Memory B cell (primary cell): ENCODE measurements around the gene CARS2.
"Not testable (repeated sequence)": the region's sequence is repeated elsewhere in the genome, so short reads cannot be mapped to it uniquely, and the experiment has no call there.

Experiments
- ATAC-seq: fragments of 150-1000 bp; cut with Tn5 transposase; 2 replicates; pipeline ENCODE4 v1.10.0; 2021; ENCODE audit warnings: low read depth, mild to moderate bottlenecking, moderate library complexity
- DNase-seq, 2 donors: peaks; one replicate each; pipeline ENCODE4 v3.0.0; 2022; ENCODE audit warnings: low spot score in 2 of 2
- H3K27ac Mint-ChIP-seq: one replicate; pipeline ENCODE4 v1.8.0; 2022; ENCODE audit warnings: mild to moderate bottlenecking, moderate library complexity, mixed read lengths
- H3K27me3 Mint-ChIP-seq: one replicate; pipeline ENCODE4 v1.8.0; 2022; ENCODE audit warnings: mixed read lengths
- H3K36me3 Mint-ChIP-seq: one replicate; pipeline ENCODE4 v1.8.0; 2022; ENCODE audit warnings: mild to moderate bottlenecking, mixed read lengths
- H3K4me1 Mint-ChIP-seq: one replicate; pipeline ENCODE4 v1.8.0; 2022; ENCODE audit warnings: mixed read lengths
- H3K4me3 Mint-ChIP-seq: one replicate; pipeline ENCODE4 v1.8.0; 2022; ENCODE audit warnings: mild to moderate bottlenecking, moderate library complexity, mixed read lengths
- H3K9me3 Mint-ChIP-seq: one replicate; pipeline ENCODE4 v1.8.0; 2022; ENCODE audit warnings: mixed read lengths

Gene CARS2

DNA sequence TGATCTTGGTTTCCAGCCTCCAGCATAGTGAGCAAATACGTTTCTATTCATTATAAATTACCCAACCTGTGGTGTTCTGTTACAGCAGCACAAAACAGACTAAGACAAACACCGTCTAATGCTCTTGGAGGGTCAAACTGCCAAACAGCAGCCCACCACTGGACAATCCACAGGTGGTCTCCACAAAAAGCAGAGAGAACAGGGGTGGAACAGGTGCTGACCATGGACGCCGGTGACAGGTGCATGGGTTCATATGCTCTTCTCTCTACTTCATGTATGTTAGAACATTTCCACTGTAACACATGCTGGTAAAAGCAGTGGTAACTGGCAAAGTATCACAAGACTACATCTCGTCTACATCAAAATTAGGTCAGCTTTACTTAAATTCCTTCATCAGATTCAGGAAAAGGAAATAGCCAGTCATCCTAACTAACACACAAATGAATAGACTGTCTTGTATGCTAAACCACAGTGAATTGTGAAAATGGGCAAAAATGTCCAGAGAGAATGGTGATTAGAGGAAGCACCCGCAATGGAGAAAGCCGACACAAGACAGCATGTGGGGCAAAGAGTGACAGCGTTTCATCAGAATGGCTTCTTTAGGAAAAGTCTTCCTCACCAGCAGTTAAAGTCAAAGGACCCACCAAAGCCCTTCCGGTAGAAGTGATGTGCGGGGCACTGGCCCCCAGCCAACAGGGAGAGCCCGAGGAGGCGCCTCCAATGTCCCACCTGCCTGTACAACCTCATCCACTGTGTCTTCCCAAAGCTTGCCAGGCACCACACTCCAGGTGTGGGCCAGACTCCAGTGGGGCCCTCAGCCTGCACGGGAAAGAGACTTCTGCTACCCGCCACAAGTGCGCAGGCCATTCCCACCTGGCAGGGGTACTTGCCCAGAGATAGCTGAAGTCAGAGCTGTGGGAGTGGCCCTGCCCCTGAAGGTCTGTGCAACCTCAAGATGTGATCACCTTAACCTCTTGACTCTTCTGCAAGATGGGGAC lies 6.5 kb downstream of the CARS2 start:
- Mint-ChIP-seq H3K27me3 (no peaks in the 10 kb centered on the region), H3K36me3 (peaks cover 34% of the 10 kb centered on the region), H3K9me3 (no peaks in the 10 kb centered on the region), H3K4me3 (no peak overlapping the region), H3K27ac (peak overlapping the region; percentile 70), H3K4me1 (peaks cover 33% of the 10 kb centered on the region)
- no peak for DNase-seq
- no peak for ATAC-seq

DNA sequence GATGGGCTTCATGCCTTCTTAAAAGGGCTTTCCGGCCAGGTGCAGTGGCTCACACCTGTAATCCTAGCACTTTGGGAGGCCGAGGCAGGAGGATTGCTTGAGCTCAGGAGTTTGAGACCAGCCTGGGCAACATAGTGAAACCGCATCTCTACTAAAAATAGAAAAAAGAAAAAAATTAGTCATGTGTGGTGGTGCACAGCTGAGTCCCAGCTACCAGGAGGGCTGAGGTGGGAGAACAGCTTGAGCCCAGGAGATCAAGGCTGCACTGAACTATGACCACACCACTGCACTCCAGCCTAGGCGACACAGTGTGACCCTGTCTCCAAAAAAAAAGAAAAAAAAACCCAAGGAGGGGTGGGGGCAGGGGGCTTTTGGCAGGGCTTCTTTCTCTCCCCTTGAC lies 7.2 kb downstream of the CARS2 start:
- DNase-seq (no peak), ATAC-seq (no peak)
- Mint-ChIP-seq H3K4me3 (no peak overlapping the region), H3K27ac (no peak overlapping the region), H3K36me3 (peaks cover 34% of the 10 kb centered on the region), H3K9me3 (no peaks in the 10 kb centered on the region), H3K4me1 (peaks cover 32% of the 10 kb centered on the region), H3K27me3 (no peaks in the 10 kb centered on the region)

GRCh38 chr13:110697842-110698241 lies 8.1 kb downstream of the CARS2 start:
- DNase-seq (no peak), ATAC-seq (no peak)
- H3K27ac Mint-ChIP-seq = peak overlapping the region; percentile 62
- H3K27me3 Mint-ChIP-seq = no peaks in the 10 kb centered on the region
- peaks cover 31% of the 10 kb centered on the region for H3K36me3 Mint-ChIP-seq
- H3K4me1 Mint-ChIP-seq = peaks cover 27% of the 10 kb centered on the region
- no peak overlapping the region for H3K4me3 Mint-ChIP-seq
- H3K9me3 Mint-ChIP-seq = no peaks in the 10 kb centered on the region

GRCh38 chr13:110696776-110697175 lies 9.1 kb downstream of the CARS2 start:
- H3K4me1 Mint-ChIP-seq = peaks cover 19% of the 10 kb centered on the region
- H3K4me3 Mint-ChIP-seq = no peak overlapping the region
- peak overlapping the region; percentile 62 for H3K27ac Mint-ChIP-seq
- H3K36me3 Mint-ChIP-seq = peaks cover 26% of the 10 kb centered on the region
- no peaks in the 10 kb centered on the region for H3K27me3 Mint-ChIP-seq
- no peak for ATAC-seq
- no peaks in the 10 kb centered on the region for H3K9me3 Mint-ChIP-seq
- DNase-seq = no peak

GRCh38 chr13:110695774-110696173 lies 10.1 kb downstream of the CARS2 start:
- ATAC-seq, H3K27me3 Mint-ChIP-seq, H3K27ac Mint-ChIP-seq, H3K4me3 Mint-ChIP-seq, DNase-seq, H3K9me3 Mint-ChIP-seq: not testable (repeated sequence)
- Mint-ChIP-seq H3K36me3 (peaks cover 24% of the 10 kb centered on the region), H3K4me1 (peaks cover 19% of the 10 kb centered on the region)

DNA sequence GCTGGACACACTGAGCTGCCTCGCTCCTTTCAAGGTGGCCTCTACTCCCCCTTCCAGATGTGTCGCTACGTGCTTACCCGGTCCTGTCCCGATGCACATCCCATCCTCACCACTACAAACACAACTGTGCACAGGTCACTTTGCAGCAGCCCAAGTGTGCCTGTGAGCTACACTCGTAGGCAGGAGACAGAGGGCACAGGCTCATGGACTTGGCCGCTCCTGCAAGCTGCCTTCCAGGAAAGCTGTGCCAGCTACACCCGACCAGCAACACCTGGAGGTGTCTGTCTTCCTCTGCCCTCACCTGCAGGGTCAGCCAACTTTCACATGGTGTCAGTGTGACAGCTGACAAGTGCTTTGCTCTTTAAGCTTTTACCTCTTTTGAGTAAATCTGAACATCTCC lies 15.4 kb downstream of the CARS2 start:
- ATAC-seq = no peak
- no peaks in the 10 kb centered on the region for H3K9me3 Mint-ChIP-seq
- no peak overlapping the region for H3K27ac Mint-ChIP-seq
- no peak for DNase-seq
- H3K4me3 Mint-ChIP-seq = no peak overlapping the region
- no peaks in the 10 kb centered on the region for H3K27me3 Mint-ChIP-seq
- H3K4me1 Mint-ChIP-seq = peaks cover 2% of the 10 kb centered on the region
- peaks cover 9% of the 10 kb centered on the region for H3K36me3 Mint-ChIP-seq

DNA sequence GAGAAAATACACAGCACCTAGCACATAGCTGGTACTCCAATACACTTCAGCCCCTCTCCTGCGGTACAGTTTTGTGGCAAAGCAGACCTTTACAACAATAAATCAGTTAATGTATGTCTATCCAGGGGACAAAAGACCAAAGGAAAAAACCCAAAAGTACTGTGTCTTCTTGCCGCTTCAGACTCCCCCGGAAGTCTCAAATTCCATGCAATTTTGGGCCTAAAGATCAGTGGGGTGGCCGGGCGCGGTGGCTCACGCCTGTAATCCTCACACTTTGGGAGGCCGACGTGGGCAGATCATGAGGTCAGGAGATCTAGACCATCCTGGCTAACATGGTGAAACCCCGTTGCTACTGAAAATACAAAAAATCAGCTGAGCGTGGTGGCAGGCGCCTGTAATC lies 16.2 kb downstream of the CARS2 start:
- H3K36me3 Mint-ChIP-seq = peaks cover 11% of the 10 kb centered on the region

GRCh38 chr13:110689041-110689440 lies 16.9 kb downstream of the CARS2 start:
- no peaks in the 10 kb centered on the region for H3K27me3 Mint-ChIP-seq
- no peaks in the 10 kb centered on the region for H3K9me3 Mint-ChIP-seq
- no peak overlapping the region for H3K27ac Mint-ChIP-seq
- no peak overlapping the region for H3K4me3 Mint-ChIP-seq
- peaks cover 2% of the 10 kb centered on the region for H3K4me1 Mint-ChIP-seq
- ATAC-seq = no peak
- H3K36me3 Mint-ChIP-seq = peaks cover 11% of the 10 kb centered on the region
- DNase-seq = no peak

More for the DNA sequence above, 16.2 kb downstream of the CARS2 start:
- H3K4me1 Mint-ChIP-seq = peaks cover 2% of the 10 kb centered on the region
- no peaks in the 10 kb centered on the region for H3K9me3 Mint-ChIP-seq
- H3K27ac Mint-ChIP-seq = no peak overlapping the region
- H3K27me3 Mint-ChIP-seq = no peaks in the 10 kb centered on the region
- ATAC-seq (no peak), DNase-seq (no peak)
- H3K4me3 Mint-ChIP-seq = no peak overlapping the region

GRCh38 chr13:110687736-110688135 lies 18.2 kb downstream of the CARS2 start:
- peaks cover 11% of the 10 kb centered on the region for H3K36me3 Mint-ChIP-seq
- DNase-seq = no peak
- H3K27ac Mint-ChIP-seq = no peak overlapping the region
- no peak overlapping the region for H3K4me3 Mint-ChIP-seq
- peaks cover 2% of the 10 kb centered on the region for H3K4me1 Mint-ChIP-seq
- ATAC-seq = no peak
- H3K27me3 Mint-ChIP-seq = no peaks in the 10 kb centered on the region
- no peaks in the 10 kb centered on the region for H3K9me3 Mint-ChIP-seq

DNA sequence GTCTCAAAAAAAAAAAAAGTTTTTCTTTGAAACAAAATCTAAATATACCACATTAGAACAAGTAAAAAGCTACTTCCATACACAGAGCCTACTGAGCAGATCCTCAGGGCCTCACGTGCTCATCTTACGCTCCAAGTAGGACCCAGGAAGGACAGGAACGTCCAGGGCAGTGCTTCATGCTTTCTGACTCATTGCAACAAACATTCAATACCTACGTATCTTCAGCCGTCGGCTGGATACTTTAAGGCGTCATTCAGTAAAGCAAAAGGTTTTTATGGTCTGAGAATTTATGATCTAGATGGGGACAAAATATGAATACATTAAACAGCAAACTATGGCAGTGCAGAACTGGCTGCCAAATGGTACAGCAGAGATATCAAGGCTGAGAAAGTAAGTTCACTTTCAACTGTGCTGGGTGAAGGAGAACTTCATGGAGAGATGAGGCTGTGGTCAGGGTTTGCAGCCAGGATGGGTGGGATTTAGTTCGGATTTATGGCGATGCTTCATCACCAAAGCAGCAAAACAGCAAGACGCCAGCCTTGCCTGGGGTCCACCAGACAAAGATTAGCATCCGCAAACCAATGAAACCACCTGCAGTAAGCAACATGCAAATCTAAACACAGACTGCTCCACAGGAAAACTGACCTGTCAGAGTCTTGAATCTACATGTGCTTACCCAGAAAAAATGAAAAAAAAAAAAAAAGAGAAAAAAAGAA lies 20.5 kb downstream of the CARS2 start:
- DNase-seq (no peak), ATAC-seq (no peak)
- no peaks in the 10 kb centered on the region for H3K9me3 Mint-ChIP-seq
- H3K36me3 Mint-ChIP-seq = peaks cover 18% of the 10 kb centered on the region
- peaks cover 5% of the 10 kb centered on the region for H3K4me1 Mint-ChIP-seq
- H3K27me3 Mint-ChIP-seq = no peaks in the 10 kb centered on the region
- H3K4me3 Mint-ChIP-seq = no peak overlapping the region
- peak overlapping the region; percentile 52 for H3K27ac Mint-ChIP-seq

GRCh38 chr13:110684388-110685056 lies 21.4 kb downstream of the CARS2 start:
- Mint-ChIP-seq H3K4me1 (peaks cover 9% of the 10 kb centered on the region), H3K4me3 (no peak overlapping the region), H3K27ac (no peak overlapping the region), H3K36me3 (peaks cover 20% of the 10 kb centered on the region), H3K9me3 (no peaks in the 10 kb centered on the region), H3K27me3 (no peaks in the 10 kb centered on the region)
- DNase-seq (no peak), ATAC-seq (no peak)

- H3K36me3 Mint-ChIP-seq = peaks cover 22% of the 10 kb centered on the region
- no peak for DNase-seq
- ATAC-seq = no peak
- no peaks in the 10 kb centered on the region for H3K27me3 Mint-ChIP-seq
- no peak overlapping the region for H3K27ac Mint-ChIP-seq
- no peaks in the 10 kb centered on the region for H3K9me3 Mint-ChIP-seq
- H3K4me1 Mint-ChIP-seq = peaks cover 12% of the 10 kb centered on the region
- no peak overlapping the region for H3K4me3 Mint-ChIP-seq
Observed at GRCh38 chr13:110683921-110684320, 22.0 kb downstream of the CARS2 start.

GRCh38 chr13:110683203-110683883 lies 22.6 kb downstream of the CARS2 start:
- H3K9me3 Mint-ChIP-seq = no peaks in the 10 kb centered on the region
- ATAC-seq (no peak), DNase-seq (no peak)
- no peak overlapping the region for H3K4me3 Mint-ChIP-seq
- H3K4me1 Mint-ChIP-seq = peaks cover 18% of the 10 kb centered on the region
- peaks cover 26% of the 10 kb centered on the region for H3K36me3 Mint-ChIP-seq
- H3K27me3 Mint-ChIP-seq = no peaks in the 10 kb centered on the region
- H3K27ac Mint-ChIP-seq = no peak overlapping the region
